Neural cell (in vitro differentiated cells): ENCODE results near the gene SLC4A9. TPM values are rescaled to one million over a fixed set of nuclear protein-coding genes. Genes with fewer than 3 reads are reported as not detected.

ENCODE experiments used
- H2AFZ ChIP-seq: fragments of 200-600, 300-800 bp; sonication (generic), shearing (Covaris generic); 2 replicates; pipeline ENCODE4 v1.6.0; 2014; ENCODE audit warnings: low read depth, mild to moderate bottlenecking, antibody characterized with exemption, low read length, moderate library complexity
- H3F3A ChIP-seq: fragments of 200-600 bp; shearing (Covaris generic); 2 replicates; pipeline ENCODE4 v1.6.1; 2016; ENCODE audit warnings: mild to moderate bottlenecking, moderate library complexity, mixed read lengths, antibody characterized with exemption, low read length; ENCODE audit not compliant: insufficient read depth, poor library complexity, severe bottlenecking
- H3K27ac ChIP-seq: fragments of 200-600, 300-800 bp; sonication (generic), shearing (Covaris generic); 2 replicates; pipeline ENCODE4 v1.5.1; 2014; ENCODE audit warnings: mild to moderate bottlenecking, low read length, moderate library complexity
- H3K27me3 ChIP-seq: fragments of 300-800, 200-600 bp; sonication (generic), shearing (Covaris generic); 2 replicates; pipeline ENCODE4 v1.6.0; 2014; ENCODE audit warnings: mild to moderate bottlenecking, low read depth, low read length, moderate library complexity; ENCODE audit not compliant: insufficient read depth
- H3K36me3 ChIP-seq: fragments of 300-800, 200-600 bp; sonication (generic), shearing (Covaris generic); 2 replicates; pipeline ENCODE4 v1.5.1; 2014; ENCODE audit warnings: mild to moderate bottlenecking, antibody characterized with exemption, low read length, moderate library complexity; ENCODE audit not compliant: insufficient read depth
- H3K4me2 ChIP-seq: fragments of 300-800, 200-600 bp; sonication (generic), shearing (Covaris generic); 2 replicates; pipeline ENCODE4 v1.6.0; 2014; ENCODE audit warnings: mild to moderate bottlenecking, low read length
- H3K4me3 ChIP-seq: fragments of 300-800, 200-600 bp; sonication (generic), shearing (Covaris generic); 2 replicates; pipeline ENCODE4 v1.5.1; 2014; ENCODE audit warnings: mild to moderate bottlenecking, low read length, moderate library complexity
- H3K79me2 ChIP-seq: fragments of 200-600 bp; shearing (Covaris generic); replicated peaks from 2 replicates; pipeline ENCODE4 v1.6.0; 2014; ENCODE audit warnings: mild to moderate bottlenecking, low read length, moderate library complexity; ENCODE audit not compliant: insufficient read depth
- H3K9ac ChIP-seq: fragments of 300-800, 200-600 bp; sonication (generic), shearing (Covaris generic); 2 replicates; pipeline ENCODE4 v1.6.1; 2016; ENCODE audit warnings: mild to moderate bottlenecking, low read length, mixed read lengths
- H3K9me2 ChIP-seq: fragments of 200-600 bp; shearing (Covaris generic); 2 replicates; pipeline ENCODE4 v1.6.1; 2016; ENCODE audit warnings: mild to moderate bottlenecking, low read length, mixed read lengths; ENCODE audit not compliant: insufficient read depth
- H3K9me3 ChIP-seq: fragments of 200-600, 300-800 bp; sonication (generic), shearing (Covaris generic); 2 replicates; pipeline ENCODE4 v1.6.1; 2016; ENCODE audit warnings: mild to moderate bottlenecking, mixed run types, low read length, moderate library complexity, mixed read lengths
- H4K20me1 ChIP-seq: fragments of 200-600 bp; shearing (Covaris generic); 2 replicates; pipeline ENCODE4 v1.6.1; 2016; ENCODE audit warnings: mild to moderate bottlenecking, mixed run types; ENCODE audit not compliant: insufficient read depth
- CTCF ChIP-seq: fragments of 450-650 bp; IDR thresholded peaks from 2 replicates; pipeline ENCODE4 v1.5.1; 2014; ENCODE audit warnings: antibody characterized with exemption, mild to moderate bottlenecking, moderate library complexity; ENCODE audit not compliant: poor library complexity, severe bottlenecking
- EP300 ChIP-seq: fragments of 450-650 bp; conservative IDR thresholded peaks from 2 replicates; pipeline ENCODE4 v1.6.1; 2014; ENCODE audit warnings: antibody characterized with exemption, mild to moderate bottlenecking, moderate library complexity; ENCODE audit not compliant: poor library complexity, severe bottlenecking
- EZH2 ChIP-seq: fragments of 200-600, 300-800 bp; shearing (Covaris generic), sonication (generic); IDR thresholded peaks from 2 replicates; pipeline ENCODE4 v1.6.1; 2014; ENCODE audit warnings: antibody characterized with exemption, low read length, borderline replicate concordance, mild to moderate bottlenecking; ENCODE audit not compliant: insufficient read depth, poor library complexity, severe bottlenecking
- MXI1 ChIP-seq: fragments of 450-650 bp; conservative IDR thresholded peaks from 2 replicates; pipeline ENCODE4 v1.6.1; 2014; ENCODE audit warnings: antibody characterized with exemption, mild to moderate bottlenecking; ENCODE audit not compliant: poor library complexity, severe bottlenecking
- POLR2AphosphoS5 ChIP-seq: IDR thresholded peaks from 2 replicates; pipeline ENCODE4 v1.6.1; 2012
- RAD21 ChIP-seq: fragments of 450-650 bp; conservative IDR thresholded peaks from 2 replicates; pipeline ENCODE4 v1.6.1; 2014; ENCODE audit warnings: antibody characterized with exemption, mild to moderate bottlenecking, moderate library complexity
- SMC3 ChIP-seq: fragments of 450-650 bp; conservative IDR thresholded peaks from 2 replicates; pipeline ENCODE4 v1.6.1; 2014; ENCODE audit warnings: antibody characterized with exemption, mild to moderate bottlenecking, moderate library complexity; ENCODE audit not compliant: poor library complexity
- TAF1 ChIP-seq: IDR thresholded peaks from 2 replicates; pipeline ENCODE4 v1.6.1; 2012; ENCODE audit warnings: low read depth
- polyA plus RNA-seq: library from polyadenylated mRNA; depleted of rRNA; stranded (reverse); fragments of >200 nt; gene quantifications from 2 replicates; pipeline ENCODE4 v1.2.3, GENCODE V29; 2014
- TF ChIP-seq, protein P1 (sequence below): IDR thresholded peaks from 2 replicates; pipeline ENCODE4 v1.6.1; 2012; ENCODE audit warnings: borderline replicate concordance

Gene SLC4A9
- polyA plus RNA-seq, 1 donor from 2014 or later = not detected

- H3K4me2 ChIP-seq = no peak overlapping the region
- H3K9me2 ChIP-seq = no peaks in the 10 kb centered on the region
- H3F3A ChIP-seq = no peaks in the 10 kb centered on the region
- H3K27ac ChIP-seq = no peak overlapping the region
- no peak overlapping the region for H2AFZ ChIP-seq
- no peaks in the 10 kb centered on the region for H3K9me3 ChIP-seq
- H3K36me3 ChIP-seq = no peaks in the 10 kb centered on the region
- H3K9ac ChIP-seq = no peak overlapping the region
- no peaks in the 10 kb centered on the region for H3K79me2 ChIP-seq
- TF ChIP-seq EZH2 (no peak), TAF1 (no peak), RAD21 (no peak), CTCF (no peak), POLR2AphosphoS5 (no peak), MXI1 (no peak), EP300 (no peak), SMC3 (no peak)
- TF ChIP-seq, protein P1, sequence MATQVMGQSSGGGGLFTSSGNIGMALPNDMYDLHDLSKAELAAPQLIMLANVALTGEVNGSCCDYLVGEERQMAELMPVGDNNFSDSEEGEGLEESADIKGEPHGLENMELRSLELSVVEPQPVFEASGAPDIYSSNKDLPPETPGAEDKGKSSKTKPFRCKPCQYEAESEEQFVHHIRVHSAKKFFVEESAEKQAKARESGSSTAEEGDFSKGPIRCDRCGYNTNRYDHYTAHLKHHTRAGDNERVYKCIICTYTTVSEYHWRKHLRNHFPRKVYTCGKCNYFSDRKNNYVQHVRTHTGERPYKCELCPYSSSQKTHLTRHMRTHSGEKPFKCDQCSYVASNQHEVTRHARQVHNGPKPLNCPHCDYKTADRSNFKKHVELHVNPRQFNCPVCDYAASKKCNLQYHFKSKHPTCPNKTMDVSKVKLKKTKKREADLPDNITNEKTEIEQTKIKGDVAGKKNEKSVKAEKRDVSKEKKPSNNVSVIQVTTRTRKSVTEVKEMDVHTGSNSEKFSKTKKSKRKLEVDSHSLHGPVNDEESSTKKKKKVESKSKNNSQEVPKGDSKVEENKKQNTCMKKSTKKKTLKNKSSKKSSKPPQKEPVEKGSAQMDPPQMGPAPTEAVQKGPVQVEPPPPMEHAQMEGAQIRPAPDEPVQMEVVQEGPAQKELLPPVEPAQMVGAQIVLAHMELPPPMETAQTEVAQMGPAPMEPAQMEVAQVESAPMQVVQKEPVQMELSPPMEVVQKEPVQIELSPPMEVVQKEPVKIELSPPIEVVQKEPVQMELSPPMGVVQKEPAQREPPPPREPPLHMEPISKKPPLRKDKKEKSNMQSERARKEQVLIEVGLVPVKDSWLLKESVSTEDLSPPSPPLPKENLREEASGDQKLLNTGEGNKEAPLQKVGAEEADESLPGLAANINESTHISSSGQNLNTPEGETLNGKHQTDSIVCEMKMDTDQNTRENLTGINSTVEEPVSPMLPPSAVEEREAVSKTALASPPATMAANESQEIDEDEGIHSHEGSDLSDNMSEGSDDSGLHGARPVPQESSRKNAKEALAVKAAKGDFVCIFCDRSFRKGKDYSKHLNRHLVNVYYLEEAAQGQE = no peak
- H3K4me3 ChIP-seq = no peak overlapping the region
- H3K27me3 ChIP-seq = no peaks in the 10 kb centered on the region
- no peaks in the 10 kb centered on the region for H4K20me1 ChIP-seq
Measured at GRCh38 chr5:140348104-140348503, 11.9 kb upstream of the SLC4A9 start.

GRCh38 chr5:140349244-140349643 lies 10.8 kb upstream of the SLC4A9 start:
- Histone ChIP-seq H3K4me2 (no peak overlapping the region), H3K9ac (no peak overlapping the region), H3K27me3 (no peaks in the 10 kb centered on the region), H3K9me3 (no peaks in the 10 kb centered on the region), H3K9me2 (no peaks in the 10 kb centered on the region), H4K20me1 (no peaks in the 10 kb centered on the region), H3F3A (no peaks in the 10 kb centered on the region), H3K27ac (no peak overlapping the region), H3K4me3 (no peak overlapping the region), H3K36me3 (no peaks in the 10 kb centered on the region), H2AFZ (no peak overlapping the region), H3K79me2 (no peaks in the 10 kb centered on the region)
- TF ChIP-seq EP300 = no peak
- no peak for TF ChIP-seq TAF1
- no peak for TF ChIP-seq MXI1
- no peak for TF ChIP-seq SMC3
- no peak for TF ChIP-seq POLR2AphosphoS5
- TF ChIP-seq EZH2 = no peak
- TF ChIP-seq, protein P1 = no peak
- no peak for TF ChIP-seq RAD21
